IPS-20b (cell line): Measurements from ENCODE around the gene TMEM52.
A peak's percentile ranks its signal among the peaks of the same experiment; 100 is the strongest.
"Not testable (repeated sequence)": the region's sequence is repeated elsewhere in the genome, so short reads cannot be mapped to it uniquely, and the experiment has no call there.

Source experiments
- H3K27ac ChIP-seq: one replicate; pipeline ENCODE4 v1.5.1; 2013; ENCODE audit warnings: low read length
- H3K27me3 ChIP-seq: 2 replicates; pipeline ENCODE4 v1.6.1; 2013; ENCODE audit warnings: mild to moderate bottlenecking, low read length, inconsistent platforms; ENCODE audit not compliant: insufficient read depth
- H3K36me3 ChIP-seq: 2 replicates; pipeline ENCODE4 v1.6.1; 2013; ENCODE audit warnings: low read depth, mild to moderate bottlenecking, inconsistent platforms, low read length, moderate library complexity; ENCODE audit not compliant: insufficient read depth
- H3K4me1 ChIP-seq: 2 replicates; pipeline ENCODE4 v1.6.1; 2013; ENCODE audit warnings: mild to moderate bottlenecking, control low read depth, inconsistent platforms, low read length, moderate library complexity; ENCODE audit not compliant: insufficient read depth
- H3K4me3 ChIP-seq: 2 replicates; pipeline ENCODE4 v1.5.1; 2013; ENCODE audit warnings: mild to moderate bottlenecking, low read length, inconsistent platforms
- H3K9ac ChIP-seq: 2 replicates; pipeline ENCODE4 v1.6.1; 2013; ENCODE audit warnings: low read depth, mild to moderate bottlenecking, inconsistent platforms, low read length, moderate library complexity
- H3K9me3 ChIP-seq: 2 replicates; pipeline ENCODE4 v1.6.1; 2013; ENCODE audit warnings: mild to moderate bottlenecking, low read depth, low read length, inconsistent platforms; ENCODE audit not compliant: insufficient read depth

The TMEM52 gene

GRCh38 chr1:1894354-1895059 lies 24.6 kb downstream of the TMEM52 start:
- Histone ChIP-seq H3K27me3 (peaks cover 5% of the 10 kb centered on the region; the same call in 1 of the 2 replicates), H3K27ac (no peak overlapping the region), H3K9ac (no peak overlapping the region), H3K9me3 (no peaks in the 10 kb centered on the region), H3K4me1 (peaks cover 12% of the 10 kb centered on the region; the same call in 1 of the 2 replicates), H3K4me3 (no peak overlapping the region), H3K36me3 (no peaks in the 10 kb centered on the region)

- H3K4me3 ChIP-seq = no peak overlapping the region
- H3K4me1 ChIP-seq = peaks cover 15% of the 10 kb centered on the region
- no peaks in the 10 kb centered on the region for H3K9me3 ChIP-seq
- peaks cover 5% of the 10 kb centered on the region; the same call in 1 of the 2 replicates for H3K27me3 ChIP-seq
- H3K27ac ChIP-seq = no peak overlapping the region
- H3K9ac ChIP-seq = no peak overlapping the region
- H3K36me3 ChIP-seq = no peaks in the 10 kb centered on the region
These were observed 25.1 kb downstream of the TMEM52 start for GRCh38 chr1:1893997-1894353.

- no peak overlapping the region for H3K27ac ChIP-seq
- H3K4me1 ChIP-seq = peaks cover 19% of the 10 kb centered on the region
These were observed 25.6 kb downstream of the TMEM52 start for GRCh38 chr1:1893291-1893985.

GRCh38 chr1:1892763-1893120 lies 26.3 kb downstream of the TMEM52 start:
- Histone ChIP-seq H3K36me3 (no peaks in the 10 kb centered on the region), H3K4me3 (no peak overlapping the region), H3K27me3 (peaks cover 5% of the 10 kb centered on the region; the same call in 1 of the 2 replicates), H3K27ac (no peak overlapping the region), H3K9ac (no peak overlapping the region), H3K4me1 (peaks cover 19% of the 10 kb centered on the region), H3K9me3 (no peaks in the 10 kb centered on the region)

More at GRCh38 chr1:1893291-1893985, 25.6 kb downstream of the TMEM52 start:
- no peak overlapping the region for H3K4me3 ChIP-seq
- no peaks in the 10 kb centered on the region for H3K36me3 ChIP-seq
- H3K27me3 ChIP-seq = peaks cover 5% of the 10 kb centered on the region; the same call in 1 of the 2 replicates
- no peak overlapping the region for H3K9ac ChIP-seq
- H3K9me3 ChIP-seq = no peaks in the 10 kb centered on the region

GRCh38 chr1:1892079-1892762 lies 26.9 kb downstream of the TMEM52 start:
- no peaks in the 10 kb centered on the region for H3K9me3 ChIP-seq
- H3K4me1 ChIP-seq = peaks cover 19% of the 10 kb centered on the region
- no peak overlapping the region for H3K9ac ChIP-seq
- no peaks in the 10 kb centered on the region for H3K36me3 ChIP-seq
- H3K27me3 ChIP-seq = peaks cover 5% of the 10 kb centered on the region; the same call in 1 of the 2 replicates
- peak overlapping the region; percentile 56 for H3K27ac ChIP-seq
- peak overlapping the region; percentile 64 for H3K4me3 ChIP-seq

- Histone ChIP-seq H3K9me3 (no peaks in the 10 kb centered on the region), H3K36me3 (no peaks in the 10 kb centered on the region), H3K27ac (peak overlapping the region; percentile 56), H3K4me3 (peak overlapping the region; percentile 64), H3K27me3 (peaks cover 5% of the 10 kb centered on the region; the same call in 1 of the 2 replicates), H3K4me1 (peaks cover 19% of the 10 kb centered on the region), H3K9ac (no peak overlapping the region)
These were observed 27.6 kb downstream of the TMEM52 start for GRCh38 chr1:1891349-1892078.

GRCh38 chr1:1890506-1891348 lies 28.4 kb downstream of the TMEM52 start, which contains the start of gene GNB1:
TSS of gene GNB1 (minus strand) at chr1:1891087. CDS start at chr1:1825453, 65,634 bp downstream.
- H3K9me3 ChIP-seq = no peaks in the 10 kb centered on the region
- peaks cover 19% of the 10 kb centered on the region for H3K4me1 ChIP-seq
- peak within 1 kb of the TSS; percentile 94 for H3K27ac ChIP-seq
- peak within 1 kb of the TSS; percentile 90 for H3K9ac ChIP-seq
- peak within 1 kb of the TSS; percentile 82 for H3K4me3 ChIP-seq
- peaks cover 5% of the 10 kb centered on the region; the same call in 1 of the 2 replicates for H3K27me3 ChIP-seq
- no peaks in the 10 kb centered on the region for H3K36me3 ChIP-seq

GRCh38 chr1:1889847-1890505 lies 29.1 kb downstream of the TMEM52 start:
- Histone ChIP-seq H3K27ac (peak overlapping the region; percentile 94), H3K27me3 (peaks cover 5% of the 10 kb centered on the region; the same call in 1 of the 2 replicates), H3K9me3 (no peaks in the 10 kb centered on the region), H3K36me3 (no peaks in the 10 kb centered on the region), H3K4me1 (peaks cover 16% of the 10 kb centered on the region), H3K9ac (peak overlapping the region; percentile 90), H3K4me3 (peak overlapping the region; percentile 82)

GRCh38 chr1:1889090-1889750 lies 29.9 kb downstream of the TMEM52 start:
- Histone ChIP-seq H3K4me3 (peak overlapping the region; percentile 82), H3K27me3 (peaks cover 5% of the 10 kb centered on the region; the same call in 1 of the 2 replicates), H3K27ac (peak overlapping the region; percentile 94), H3K9ac (peak overlapping the region; percentile 90), H3K36me3 (peaks cover 3% of the 10 kb centered on the region; the same call in 1 of the 2 replicates), H3K4me1 (peaks cover 12% of the 10 kb centered on the region), H3K9me3 (no peaks in the 10 kb centered on the region)

GRCh38 chr1:1883890-1884289 lies 35.2 kb downstream of the TMEM52 start:
- H3K9ac ChIP-seq, H3K4me3 ChIP-seq, H3K27me3 ChIP-seq, H3K36me3 ChIP-seq, H3K9me3 ChIP-seq, H3K27ac ChIP-seq: not testable (repeated sequence)
- H3K4me1 ChIP-seq = peaks cover 10% of the 10 kb centered on the region
